Stimulated activated CD8-positive, alpha-beta memory T cell treated with anti-CD3 and anti-CD28 coated beads, Interleukin-12 subunit alpha, Interleukin-12 subunit beta, amount 100 ng/mL, for 4 hours (primary cell): ENCODE results near the gene MYEF2.

Source experiments
- DNase-seq: peaks from one replicate; pipeline ENCODE4 v3.0.0-alpha.2; 2020; ENCODE audit warnings: low read depth

Gene MYEF2

DNA sequence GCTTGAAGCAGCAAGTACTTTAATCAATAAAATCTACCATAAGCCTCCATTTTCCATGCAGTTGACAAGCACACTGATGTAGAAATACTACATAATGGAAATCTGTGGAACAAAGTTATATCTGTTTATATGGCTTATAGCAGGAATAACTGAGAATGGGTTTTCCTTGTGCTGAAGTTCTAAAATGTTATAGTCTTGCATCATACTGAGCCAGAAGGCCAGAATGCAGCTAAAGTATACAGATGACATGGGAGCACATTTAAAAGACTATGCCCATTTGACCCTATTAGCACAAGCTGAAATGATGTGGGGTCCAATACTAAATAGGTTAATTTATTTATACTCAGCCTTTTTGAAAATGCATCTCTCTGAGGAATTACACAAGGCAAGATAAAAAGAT is 32.2 kb downstream of the MYEF2 start:
- no peak for DNase-seq

DNA sequence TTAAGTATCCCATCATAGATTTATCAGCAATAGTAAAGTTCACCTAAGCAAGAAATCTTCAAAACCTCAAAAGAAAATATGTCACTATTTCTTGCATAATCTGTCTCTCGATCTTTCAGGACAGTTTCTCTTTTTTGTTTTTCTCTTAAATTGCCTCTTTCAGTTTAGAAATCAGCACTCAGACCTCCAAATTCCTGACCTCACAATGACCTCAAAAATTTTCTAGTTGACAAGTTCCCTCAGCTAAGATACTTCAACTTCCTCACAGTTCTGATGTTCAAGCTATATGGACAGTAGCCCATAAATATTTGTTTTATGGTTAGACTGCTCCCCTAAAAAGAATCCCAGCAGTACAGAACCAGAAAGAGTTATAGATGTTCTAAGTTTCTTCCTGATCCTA is 33.2 kb downstream of the MYEF2 start:
- no peak for DNase-seq

DNA sequence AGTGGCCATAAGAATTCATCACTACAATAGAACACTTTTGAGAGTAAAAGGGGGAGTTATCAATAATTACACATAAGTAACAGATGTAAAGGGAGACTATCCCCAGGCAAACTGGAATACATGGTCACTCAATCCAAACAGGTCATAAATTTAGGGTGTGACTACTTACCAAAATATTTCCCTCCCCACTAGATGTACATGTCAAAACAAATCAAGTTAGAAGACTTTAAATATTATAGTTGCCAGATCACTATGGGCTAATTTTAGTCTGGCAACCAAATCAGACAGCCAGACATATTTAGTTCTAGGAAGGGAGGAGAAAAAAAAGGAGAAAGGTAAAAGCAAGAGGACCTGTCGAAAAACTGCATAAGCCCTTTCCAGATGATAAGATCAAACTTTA is 34.2 kb downstream of the MYEF2 start:
- DNase-seq: no peak

DNA sequence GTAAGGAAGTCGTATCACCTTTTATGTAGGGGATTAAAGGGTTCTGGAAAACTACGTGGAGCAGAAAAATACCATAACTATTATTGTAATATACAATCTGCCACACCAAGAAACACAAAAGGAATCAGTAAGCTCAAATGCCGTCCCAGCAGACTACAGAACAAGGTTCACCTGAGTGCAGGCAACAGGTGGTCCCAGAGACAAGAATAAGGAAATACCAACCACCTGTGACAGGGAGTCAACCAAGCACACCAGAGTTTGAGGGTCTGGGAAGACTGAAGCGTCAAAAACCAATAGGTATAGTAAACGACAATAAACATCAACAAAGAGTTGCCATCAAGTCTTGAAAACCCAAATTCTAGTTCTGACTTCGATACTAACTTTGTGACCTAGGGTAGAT is 45.2 kb downstream of the MYEF2 start:
- no peak for DNase-seq

DNA sequence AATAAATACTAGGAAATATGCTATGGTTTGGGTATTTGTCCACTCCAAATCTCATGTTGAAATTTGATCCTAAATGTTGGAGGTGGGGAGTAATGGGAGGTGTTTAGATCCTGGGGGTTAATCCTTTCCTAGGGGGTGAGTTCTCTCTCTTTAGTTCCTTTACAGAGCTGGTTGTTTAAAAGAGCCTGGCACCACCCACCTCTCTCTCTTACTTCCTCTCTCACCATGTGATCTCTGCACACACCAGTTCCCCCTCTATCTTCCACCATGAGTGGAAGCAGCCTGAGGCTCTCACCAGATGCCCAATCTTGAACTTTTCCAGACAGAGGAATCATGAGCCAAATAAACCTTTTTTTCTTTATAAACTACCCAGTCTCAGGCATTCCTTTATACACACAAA is 46.8 kb downstream of the MYEF2 start:
- no peak for DNase-seq

DNA sequence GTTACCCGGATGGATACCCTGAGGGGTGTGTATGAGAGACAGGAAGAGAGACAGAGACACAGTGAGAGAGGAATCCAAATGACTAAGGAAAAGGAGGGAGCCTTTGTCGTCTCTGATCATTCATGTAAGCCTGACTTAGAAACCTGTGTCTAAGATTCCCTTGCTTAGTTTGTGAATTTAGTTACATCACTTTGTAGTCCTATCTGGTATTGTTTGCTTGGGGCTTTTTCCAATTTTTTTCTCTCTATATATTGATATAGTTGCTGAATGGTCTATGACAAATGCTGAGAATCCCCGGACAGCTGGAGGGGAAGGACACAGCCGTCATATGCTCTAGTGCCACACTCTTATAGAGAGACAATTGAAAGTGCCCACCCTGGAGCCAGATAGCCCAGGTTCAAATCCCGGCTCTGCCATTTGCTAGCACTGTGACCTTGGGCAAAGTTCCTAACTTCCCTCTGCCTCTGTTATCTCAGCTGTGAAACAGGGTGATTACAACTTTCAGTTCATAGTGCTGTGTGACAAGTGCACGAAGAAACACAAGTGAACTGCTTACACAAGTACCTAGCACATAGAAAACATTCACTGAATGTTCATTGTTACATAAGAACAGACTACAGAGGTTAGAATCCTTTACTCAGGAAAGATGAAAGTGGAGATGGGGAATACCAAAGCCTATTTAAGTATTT is 51.3 kb downstream of the MYEF2 start:
- no peak for DNase-seq

DNA sequence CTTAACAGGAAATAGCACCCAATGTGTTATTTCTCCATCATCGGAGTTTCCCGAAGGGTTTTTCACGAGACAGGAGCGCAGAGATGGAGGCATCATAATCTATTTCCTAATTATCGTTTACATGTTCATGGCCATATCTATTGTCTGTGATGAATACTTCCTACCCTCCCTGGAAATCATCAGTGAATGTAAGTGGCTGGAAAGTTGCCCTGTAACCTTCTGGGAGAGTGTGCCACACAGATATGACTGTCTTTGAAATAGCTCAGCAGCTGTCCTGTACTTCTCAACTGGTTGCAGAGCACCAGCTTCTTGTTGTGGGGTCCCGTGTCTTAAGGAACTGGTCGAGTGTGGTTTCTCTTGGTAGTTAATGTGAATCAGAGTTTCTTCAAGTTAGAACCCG is 56.2 kb downstream of the MYEF2 start:
- DNase-seq: no peak

DNA sequence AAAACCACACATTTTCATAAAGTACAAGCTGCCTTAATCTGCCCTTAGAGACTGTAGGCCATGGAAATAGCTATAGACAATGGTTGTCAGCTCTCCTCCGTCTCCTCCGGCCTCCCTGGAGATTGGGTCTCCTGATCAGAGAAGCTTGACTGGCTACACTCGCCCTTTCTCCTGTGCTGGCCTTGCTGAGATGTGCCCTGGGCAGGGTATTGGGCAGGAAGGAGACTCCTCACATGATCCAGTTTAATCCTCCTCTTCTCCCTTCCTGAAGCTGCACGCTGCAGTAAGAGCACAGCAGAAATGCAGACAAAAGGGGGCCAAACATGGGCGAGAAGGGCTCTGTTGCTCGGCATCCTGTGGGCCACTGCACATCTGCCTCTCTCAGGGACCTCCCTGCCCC is 57.4 kb downstream of the MYEF2 start, which contains the start of gene SLC24A5:
Gene SLC24A5, plus strand, starts transcription at position 246 of the 400 bp plus-strand sequence. Its CDS starts 55 bp downstream, at position 301.
- DNase-seq: no peak

DNA sequence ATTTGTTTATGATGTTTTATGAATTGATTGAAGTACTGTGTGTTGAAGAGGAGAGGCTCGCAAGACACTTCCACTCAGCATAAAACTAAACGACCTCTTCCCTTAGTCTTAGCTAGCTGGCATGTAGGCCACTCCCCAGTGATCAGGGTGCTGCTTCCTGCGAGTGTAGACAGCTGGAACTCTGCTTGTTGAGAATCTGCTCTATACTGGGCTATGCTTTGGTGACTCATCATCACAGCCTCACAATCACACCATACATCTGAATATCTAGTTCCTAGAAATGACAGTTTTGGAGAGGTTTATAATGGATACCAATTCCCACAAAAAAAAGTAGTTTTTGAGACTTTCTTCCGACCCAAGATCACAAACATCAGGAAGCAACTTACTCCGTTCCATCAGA is 58.8 kb downstream of the MYEF2 start:
- no peak for DNase-seq

DNA sequence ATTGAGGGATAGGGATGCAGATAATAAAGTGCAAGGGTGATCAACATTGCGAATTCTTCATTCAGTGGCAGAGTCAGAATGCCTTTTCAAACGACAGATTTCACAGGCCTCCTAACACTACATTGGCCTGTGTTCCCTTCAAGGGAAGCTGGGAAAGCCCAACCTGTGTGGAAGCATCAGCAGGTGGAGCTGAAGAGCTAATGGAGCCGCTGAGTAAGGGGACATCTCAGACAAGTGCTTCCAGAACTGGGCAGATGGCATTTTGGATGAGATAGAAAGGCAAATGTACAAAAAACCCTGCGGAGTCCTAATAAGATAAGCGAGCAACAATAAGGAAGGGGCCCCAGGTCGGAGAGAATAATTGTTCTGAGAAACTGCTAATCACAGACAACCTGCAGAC is 65.9 kb downstream of the MYEF2 start:
- DNase-seq: no peak

DNA sequence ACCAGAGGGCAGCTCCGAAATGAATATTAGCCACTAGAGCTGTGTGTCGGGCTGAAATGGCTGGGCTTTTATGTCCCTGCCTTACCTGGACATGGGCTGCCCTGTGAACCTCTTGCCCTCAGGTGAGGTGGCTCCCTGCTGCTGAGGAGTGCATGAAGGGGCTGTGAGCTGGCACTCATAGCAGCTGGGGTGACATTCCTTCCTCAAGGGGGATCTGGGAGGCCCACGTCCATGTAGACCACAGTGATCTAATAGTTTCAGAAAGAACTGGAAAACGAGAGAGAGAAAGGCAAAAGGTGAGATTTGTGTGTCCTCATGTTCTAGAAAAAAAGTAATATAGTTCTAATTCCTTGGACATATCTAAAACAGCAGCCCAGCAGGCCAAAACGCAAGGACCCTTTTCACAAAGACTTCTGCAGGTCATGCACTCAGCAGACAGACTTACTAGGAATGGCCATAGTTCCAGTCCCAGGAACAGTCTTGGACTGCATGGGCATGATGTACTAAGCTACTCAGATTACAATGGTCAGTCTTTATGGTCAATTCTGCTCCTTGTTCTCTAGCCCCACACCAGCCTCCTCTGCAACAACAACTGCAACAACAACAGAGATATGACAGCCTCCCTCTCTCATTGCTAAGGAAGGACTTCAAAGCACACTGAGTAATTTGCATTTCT is 68.1 kb downstream of the MYEF2 start:
- no peak for DNase-seq

DNA sequence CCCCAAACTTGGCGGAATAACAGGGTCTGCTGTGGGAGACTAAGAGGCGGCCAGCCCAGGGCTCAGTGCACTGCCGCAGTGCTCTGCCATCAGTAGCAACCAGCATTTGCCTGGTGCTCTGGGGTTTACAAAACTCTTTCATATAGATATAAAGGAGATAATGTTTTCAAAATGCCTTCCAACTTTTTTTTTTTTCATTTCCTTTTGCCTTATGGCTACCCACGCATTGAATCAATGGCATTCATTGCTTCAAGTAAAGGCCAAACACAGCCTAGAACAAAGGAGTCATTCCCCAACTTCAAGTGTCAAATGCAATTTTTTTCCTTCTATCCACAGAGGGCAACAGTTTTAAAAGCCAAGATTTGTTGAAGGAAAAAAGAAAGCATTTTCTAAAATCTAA is 68.9 kb downstream of the MYEF2 start:
- no peak for DNase-seq

DNA sequence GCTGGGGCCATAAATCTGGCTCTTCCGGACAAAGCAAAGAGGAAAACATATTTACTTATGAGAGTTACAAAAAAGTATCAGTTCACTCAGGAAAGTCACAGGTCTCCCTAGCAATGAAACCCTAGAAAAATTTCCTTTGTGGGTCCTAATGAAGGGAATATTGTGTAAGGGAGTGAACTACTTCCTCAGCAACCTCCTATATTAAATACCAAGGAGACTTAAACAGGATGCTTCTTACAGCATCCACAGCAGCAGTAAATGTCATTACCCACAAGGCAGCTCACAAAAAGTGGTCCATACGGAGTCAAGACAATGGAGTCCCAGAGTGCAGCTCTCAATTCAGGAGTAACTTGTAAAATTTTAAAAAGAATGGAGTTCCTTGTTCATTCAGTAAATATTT is 72.2 kb downstream of the MYEF2 start:
- DNase-seq: no peak

DNA sequence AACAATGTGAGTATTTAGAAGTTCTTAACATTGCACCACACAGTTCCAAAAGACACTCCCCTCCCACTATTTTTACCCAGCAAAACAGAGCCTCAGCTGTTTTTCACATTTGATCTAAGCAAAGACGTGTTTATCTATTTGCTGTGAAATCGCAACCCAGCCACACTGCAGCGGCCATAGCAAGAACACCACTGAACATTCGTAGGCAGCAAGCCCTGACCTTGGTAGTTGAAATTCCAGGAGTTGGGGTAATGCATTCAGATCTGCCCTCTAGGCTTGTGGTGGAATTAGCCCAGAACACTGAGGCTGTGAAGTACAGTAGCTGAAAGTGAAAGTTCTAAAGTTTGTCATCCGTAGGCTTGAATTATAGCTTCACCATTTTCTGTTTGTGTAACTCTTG is 74.4 kb downstream of the MYEF2 start:
- DNase-seq: no peak

DNA sequence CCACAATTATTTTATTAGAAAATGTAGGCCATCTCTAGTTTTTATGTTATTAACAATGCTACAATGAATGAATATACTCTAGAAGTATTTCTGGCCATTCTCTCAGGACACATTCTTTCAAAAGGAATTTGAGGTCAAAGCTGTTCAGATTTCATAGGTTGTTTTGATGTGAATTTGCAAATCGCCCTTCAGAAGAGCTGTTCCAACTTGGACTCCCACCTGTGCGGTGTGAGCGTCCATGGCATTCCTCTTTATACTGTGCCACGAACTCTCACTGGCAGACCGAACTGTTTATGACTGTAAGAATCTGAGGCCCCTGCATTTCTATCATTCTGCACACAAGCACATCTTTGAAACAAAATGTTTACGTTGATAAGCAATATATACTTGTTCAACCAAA is 75.9 kb downstream of the MYEF2 start:
- DNase-seq: no peak

DNA sequence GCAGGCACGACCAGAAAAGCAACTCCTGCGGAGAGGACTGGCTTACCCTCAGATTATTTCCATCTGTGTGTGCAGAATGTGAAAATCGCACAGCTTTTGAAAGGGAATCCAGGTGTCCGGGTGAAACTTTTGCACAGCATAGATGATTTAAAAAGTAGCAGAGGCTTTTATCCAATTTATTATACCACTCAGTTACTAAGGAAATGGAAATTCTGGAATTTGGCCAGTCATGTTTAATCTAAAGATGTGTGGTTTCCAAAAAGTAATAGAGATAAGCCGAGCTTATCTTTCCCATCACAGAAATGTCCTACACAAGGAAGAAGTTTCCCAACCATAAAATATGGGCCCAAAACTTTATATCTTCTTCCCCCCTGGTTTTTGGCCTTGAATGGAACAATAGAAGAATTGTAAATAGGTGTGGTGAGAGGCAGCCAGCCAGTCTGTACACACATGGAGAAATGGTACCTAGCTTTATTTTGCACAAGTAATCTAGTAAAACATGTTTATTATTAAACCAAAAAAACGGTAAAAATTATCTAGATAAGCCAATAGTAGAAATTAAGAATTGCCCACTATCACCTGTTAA is 76.6 kb downstream of the MYEF2 start:
- DNase-seq: no peak

DNA sequence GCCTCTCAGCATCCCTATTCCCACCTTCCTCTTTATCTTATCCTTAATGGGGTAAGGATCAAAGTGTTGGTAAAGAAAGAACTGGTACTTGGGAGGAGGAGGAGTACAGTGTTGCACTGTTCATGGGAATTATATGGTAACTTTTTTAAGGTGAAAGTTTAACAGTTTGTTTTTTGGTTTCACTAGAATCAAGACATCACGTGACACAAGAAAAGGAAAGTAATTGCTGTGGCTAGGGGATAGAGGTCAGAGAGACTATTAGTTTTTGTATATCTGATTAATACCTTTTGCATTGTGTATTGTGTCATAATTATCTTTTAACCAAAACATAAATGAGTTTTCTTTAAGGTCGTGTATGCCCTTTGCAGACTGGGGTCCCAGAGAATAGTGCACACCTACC is 80.8 kb downstream of the MYEF2 start:
- DNase-seq: no peak

DNA sequence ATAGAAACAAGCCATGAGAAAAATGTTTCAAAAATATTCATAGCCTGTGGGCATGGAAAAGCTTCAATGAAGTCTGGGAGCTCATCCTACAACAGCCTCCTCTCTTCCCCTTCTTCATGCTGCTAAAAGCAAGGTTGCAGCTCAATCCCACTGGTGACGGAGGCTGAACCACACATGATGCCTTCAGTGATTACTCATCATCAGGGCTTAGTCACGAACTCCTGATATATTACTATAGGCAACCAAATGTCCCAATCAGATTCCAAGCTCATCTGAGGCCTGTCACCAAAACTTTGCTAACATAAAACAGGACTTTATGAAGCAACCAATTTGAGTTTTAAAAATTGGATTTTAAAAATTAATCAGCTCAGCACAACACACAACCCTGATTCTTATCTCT is 81.3 kb downstream of the MYEF2 start:
- DNase-seq: no peak

DNA sequence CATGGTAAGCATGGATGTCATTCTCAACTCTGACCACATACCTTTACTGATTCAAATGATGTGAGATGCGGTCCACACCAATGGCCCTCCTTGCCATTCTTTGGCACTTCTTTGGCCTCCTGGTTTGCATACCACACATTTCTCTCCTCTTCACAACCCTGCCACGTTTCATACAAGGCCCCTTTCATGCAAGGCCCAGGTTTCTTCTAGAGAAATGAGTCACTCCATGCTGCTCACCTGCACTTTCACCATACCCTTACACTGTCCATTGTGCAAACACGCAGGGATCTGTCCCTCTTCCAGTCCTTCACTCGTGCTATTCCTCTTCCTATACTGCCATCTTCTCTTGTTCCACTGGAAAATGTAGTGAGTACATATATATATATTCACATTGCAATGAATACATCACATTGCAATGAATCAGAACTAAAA is 81.7 kb downstream of the MYEF2 start:
- no peak for DNase-seq

DNA sequence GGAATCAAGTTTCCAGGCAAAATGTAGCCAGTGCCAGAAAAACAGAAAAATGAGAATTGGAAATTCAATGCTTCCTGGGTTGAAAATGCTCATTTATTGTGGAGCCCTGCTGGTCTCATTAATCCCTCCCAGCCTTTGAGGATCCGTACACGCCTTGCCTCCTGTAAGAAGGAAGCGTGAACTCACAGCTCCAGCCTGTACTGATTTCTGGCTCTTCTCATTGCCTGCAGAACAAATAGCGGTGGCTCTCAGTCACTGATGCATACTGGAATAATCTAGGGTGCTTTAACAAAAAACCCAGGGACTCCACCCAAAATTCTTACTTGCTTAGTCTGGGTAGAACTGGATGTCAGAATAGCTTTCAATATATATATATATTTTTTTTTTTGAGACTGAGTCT is 86.6 kb downstream of the MYEF2 start:
- DNase-seq: no peak

DNA sequence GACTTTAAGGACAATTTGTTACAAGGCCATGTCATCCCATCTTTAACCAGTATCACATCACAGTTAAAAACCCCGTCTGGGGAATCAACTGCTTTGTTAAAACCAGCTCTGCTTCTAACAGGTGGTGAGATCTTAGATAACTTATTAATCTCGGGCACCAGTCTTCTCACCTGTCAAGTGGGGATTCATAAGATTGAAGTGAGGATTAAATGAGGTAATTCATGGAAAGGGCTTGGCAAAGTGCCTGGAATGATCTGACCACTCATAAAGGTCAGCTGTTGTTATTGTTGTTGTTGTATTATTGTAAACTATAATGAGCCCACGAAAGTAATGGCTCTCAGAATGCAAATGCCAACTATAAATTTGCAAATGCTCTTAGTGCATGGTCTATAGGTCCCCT is 87.4 kb downstream of the MYEF2 start:
- no peak for DNase-seq

DNA sequence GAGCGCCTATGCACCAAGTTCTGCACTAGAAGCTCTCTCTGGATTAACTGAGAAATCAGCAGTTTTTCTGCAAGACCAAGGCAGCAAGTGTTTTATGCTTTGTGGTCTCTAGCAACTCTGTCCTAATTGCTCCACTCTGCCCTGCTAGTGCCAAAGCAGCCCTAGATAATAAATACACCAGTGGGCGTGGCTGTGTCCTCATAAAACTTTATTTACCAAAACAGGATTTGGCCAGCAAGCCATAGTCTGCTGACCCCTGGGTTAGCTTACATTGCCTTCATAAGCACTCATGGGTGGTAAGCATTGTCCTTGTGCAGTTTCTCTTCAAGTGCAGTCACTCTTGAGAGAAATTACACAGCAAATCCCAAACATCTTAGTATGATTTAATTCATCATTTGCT is 88.0 kb downstream of the MYEF2 start:
- no peak for DNase-seq

DNA sequence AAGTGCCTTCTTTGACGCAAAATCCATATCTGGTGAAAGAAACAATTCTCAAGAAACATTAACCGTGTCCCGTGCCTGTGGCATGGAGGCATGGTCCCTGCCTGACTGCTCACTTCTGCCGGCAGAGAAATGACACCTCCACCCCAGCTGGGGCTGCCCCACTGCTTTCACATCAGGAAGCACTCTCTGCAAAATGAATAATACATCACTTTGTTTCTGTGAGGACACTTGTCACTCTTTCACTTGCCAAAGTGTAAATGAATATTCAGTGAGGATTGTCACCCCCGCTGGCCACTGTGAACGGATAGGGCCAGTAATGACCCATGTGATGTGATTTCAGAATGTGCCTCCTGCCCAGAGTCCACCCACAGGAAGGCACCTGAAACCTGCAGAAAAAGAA is 88.4 kb downstream of the MYEF2 start:
- no peak for DNase-seq

DNA sequence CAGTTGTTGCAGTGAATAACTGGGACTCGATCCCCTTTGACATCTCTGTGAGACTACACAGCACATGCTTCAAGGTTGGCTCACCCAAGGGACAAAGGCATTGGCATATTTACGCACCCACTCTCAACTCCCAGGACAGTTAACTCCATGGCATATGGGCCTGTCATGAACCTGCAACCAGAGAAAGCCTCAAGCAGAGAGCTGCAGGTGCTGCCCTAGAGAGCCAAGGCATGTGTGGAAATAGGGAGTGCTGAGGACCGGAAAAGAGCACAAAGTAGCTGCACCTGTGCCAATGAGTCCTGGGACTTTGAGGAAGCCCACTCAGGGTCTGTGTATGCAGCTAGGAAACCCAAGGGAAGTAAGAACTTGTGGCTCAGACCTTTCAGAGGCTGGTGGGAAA is 90.3 kb downstream of the MYEF2 start:
- no peak for DNase-seq
